Caki2 (cell line): Measurements from ENCODE around the gene PPIE. TPM values are rescaled to one million over a fixed set of nuclear protein-coding genes. Genes with fewer than 3 reads are reported as not detected.

Source experiments
- DNase-seq: peaks from one replicate; pipeline ENCODE4 v3.0.0-alpha.2; 2015; ENCODE audit warnings: low read depth
- in situ Hi-C: cut with HindIII; loops from 2 replicates; pipeline ENCODE4 v1.10.0; 2016; ENCODE audit warnings: low sequenced_read_pairs, low pct_unique_long_range_greater_than_20kb, mixed read lengths
- total RNA-seq: library from RNA; depleted of rRNA; stranded (reverse); fragments of >200 nt; shearing (Covaris generic); gene quantifications from 2 replicates; pipeline ENCODE4 v1.2.3, GENCODE V29; 2014; ENCODE audit warnings: low replicate concordance

PPIE gene
- total RNA-seq, 1 experiment from 2014 or later, result 50.3 TPM

DNA sequence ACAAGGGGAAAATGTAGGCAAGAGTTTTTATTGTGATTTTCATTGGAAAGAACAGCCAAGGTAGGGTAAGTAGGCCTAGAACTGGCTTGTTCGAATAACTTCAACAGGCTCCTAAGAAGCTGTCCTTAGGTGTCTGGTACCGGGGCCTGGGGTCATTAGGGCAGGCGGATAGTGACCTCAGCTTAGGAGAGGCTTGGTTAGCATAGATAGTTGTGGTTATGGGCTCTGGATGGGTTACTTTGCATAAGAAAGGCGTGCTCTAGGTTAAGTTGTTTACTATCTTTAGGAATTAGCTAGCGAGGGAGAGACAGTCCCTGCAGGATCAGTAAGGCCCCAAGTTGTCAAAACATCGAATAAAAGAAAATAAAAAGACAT lies 26.7 kb upstream of the PPIE start:
- in situ Hi-C loops, result no loop called here
- DNase-seq, result no peak

DNA sequence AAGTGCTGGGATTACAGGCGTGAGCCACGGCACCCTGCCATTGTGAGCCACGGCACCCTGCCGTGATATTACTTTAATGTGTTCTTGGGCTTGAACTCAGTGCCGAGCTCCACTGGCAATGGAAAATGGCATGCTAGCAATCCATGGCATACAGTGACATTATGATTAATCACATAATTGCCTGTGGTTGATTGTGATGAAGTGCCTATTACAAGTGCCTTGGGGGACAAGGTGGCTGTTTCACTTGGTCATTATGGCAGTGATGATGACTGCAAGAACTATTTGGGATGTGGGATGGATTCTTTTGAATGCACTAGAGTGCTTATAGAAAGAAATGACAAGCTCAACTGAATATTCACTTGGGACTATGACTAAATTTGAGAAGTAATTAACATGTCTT lies 25.1 kb upstream of the PPIE start:
- DNase-seq, result no peak
- in situ Hi-C loops, result no loop called here

DNA sequence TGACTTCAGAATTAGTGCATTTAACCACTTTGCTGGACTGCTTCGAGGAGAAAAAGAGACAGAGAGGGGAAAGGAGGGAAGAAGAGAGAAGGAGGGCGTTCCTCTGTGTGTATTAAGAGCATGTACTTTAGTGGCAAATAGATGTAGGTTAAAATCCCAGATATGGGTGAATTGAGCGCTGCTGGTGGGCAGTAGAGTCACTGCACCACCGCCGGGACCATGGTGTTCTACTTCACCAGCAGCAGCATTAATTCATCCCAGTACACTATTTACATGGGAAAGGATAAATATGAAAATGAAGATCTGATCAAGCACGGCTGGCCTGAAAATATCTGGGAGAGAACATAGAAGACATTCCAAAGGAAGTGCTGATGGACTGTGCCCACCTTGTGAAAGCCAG lies 20.9 kb upstream of the PPIE start:
- DNase-seq, result no peak
- in situ Hi-C loops, result no loop called here

DNA sequence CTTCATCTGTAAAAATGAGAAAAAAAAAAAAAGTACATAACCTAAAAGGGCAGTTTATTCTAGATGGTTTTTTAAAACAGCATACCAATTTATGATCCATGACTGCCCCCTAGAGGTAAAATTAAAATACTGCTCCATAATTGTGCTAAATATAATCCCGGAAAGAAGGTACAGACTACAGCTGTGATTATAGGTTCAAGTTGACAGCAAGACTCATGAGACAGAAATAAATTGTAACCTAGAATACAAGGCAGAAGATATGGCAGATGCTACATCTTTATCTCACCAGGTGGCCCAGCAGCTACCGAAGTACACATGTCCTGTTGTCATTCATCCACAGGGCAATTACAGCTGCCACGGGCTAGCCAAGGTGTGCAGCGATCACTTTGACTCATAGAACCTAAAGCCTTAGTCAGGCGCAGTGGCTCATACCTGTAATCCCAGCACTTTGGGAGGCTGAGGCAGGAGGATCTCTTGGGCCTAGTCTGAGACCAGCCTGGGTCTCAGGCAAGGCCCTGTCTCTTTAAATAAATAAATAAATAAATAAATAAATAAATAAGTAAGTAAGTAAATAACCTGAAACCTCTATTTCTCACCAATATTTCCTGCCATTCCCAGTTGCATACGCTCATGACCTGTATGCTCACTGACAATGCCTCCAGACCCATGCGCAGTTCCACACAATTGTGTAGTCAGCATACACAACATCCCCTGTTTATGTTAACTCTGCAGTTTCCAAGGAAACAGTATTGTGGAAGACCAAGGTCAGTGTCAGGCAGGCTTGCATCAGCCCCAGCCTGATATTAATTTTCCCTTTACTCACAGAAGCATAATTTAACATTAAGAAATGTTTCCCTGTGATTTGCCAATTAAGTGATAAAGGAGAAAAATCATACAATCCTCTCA lies 18.3 kb upstream of the PPIE start:
- in situ Hi-C loops, result no loop called here
- peak; percentile 51 for DNase-seq

DNA sequence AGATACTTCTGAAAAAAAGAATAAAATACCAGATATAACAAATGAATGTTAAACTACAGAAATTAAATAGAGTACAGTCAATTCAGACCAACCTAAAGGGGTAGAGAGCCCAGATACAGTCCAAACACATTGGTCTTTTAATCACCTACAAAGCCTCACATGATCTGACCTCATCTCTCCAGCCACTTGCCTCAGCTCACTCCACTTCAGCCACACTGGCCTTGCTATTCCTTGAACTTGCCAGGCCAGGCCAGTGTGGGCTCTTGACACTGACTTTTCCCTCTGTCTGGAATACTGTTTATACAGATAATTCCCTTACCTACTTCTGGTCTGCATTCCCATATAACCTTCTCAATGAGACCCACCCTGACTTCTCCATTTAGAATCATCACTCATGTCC lies 17.0 kb upstream of the PPIE start:
- DNase-seq, result no peak
- in situ Hi-C loops, result no loop called here

DNA sequence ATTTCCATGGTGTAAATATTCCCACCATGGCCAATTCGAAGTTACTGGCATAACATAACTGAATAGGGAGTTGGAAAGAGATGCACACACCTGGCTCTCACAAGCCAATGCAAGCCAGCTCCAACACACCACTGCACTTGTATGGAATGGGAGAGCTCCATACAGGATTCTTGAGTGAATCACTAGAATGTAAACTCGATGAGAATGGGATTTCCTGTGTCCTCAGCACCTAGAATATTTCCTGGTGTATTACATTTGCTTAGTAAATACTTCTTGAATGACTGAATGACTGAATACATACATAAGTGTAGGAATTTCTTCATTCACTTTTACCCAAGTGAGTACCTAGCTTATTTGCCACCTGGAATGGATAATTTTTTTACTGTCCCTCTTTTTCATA lies 16.2 kb upstream of the PPIE start:
- in situ Hi-C loops, result no loop called here
- no peak for DNase-seq

DNA sequence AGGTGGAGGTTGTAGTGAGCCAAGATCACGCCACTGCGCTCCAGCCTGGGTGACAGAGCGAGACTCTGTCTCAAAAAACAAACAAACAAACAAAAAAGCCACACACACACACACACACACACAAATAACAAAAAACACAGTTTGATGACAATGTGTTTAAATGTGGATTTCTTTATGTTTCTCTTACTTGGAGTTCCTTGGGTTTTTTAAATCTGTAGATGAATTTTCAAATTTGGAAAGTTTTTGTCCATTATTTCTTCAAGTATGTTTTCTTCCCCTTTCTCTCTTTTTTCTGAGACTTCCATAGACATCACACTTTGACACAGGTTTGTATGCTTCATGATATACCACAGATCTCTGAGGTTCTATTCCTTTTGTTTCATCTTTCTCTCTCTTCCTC lies 12.1 kb upstream of the PPIE start:
- in situ Hi-C loops, result no loop called here
- no peak for DNase-seq

DNA sequence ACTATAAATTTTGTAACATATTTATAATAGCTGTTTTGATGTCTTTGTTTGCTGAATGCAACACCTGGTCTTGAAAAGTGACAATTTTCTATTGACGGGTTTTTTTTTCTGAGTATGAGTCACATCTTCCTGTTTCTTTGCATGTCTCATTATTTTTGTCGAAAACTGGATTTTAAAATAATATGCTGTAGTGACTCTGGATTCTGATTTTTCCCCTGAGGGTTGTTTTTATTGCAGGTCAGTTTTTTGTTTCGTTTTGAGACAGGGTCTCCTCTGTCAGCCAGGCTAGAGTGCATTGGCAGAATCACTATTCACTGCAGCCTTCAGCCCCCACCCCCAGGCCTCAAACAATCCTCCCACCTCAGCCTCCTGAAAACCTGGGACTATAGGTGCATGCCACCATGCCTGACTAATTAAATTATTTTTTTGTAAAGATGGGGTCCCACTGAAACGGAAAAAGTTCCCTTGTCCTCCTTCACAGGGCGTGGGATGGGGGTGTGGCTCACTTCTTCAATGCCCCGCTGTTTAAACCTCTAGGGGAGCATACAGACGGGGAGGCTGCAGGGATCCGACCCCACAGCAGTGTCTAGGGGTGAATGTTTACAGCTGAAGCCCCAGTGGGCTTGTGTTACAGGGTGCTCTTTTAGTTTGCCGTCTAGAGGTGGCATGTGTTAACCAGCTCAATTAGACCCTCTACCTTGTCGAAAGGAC lies 11.3 kb upstream of the PPIE start:
- in situ Hi-C loops, result no loop called here
- DNase-seq, result no peak

DNA sequence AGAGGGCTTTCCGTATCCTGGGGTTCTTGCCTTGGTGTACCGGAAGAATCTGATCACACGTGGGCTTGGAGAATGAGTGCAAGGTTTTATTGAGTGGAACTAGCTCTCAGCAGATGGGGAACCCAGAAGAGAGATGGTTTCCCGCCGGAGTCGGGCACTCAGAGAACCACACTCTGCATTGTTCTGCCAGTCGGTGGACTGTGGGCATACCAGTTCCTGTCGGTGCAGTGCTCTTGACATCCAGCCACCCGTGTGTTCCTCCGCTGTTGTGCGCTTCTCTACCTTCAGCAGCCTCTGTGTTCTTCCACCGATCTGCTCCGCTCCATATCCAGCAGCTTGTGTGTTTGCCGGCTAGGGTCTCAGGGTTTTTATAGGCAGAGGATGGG lies 10.8 kb upstream of the PPIE start:
- in situ Hi-C loops, result no loop called here
- no peak for DNase-seq

DNA sequence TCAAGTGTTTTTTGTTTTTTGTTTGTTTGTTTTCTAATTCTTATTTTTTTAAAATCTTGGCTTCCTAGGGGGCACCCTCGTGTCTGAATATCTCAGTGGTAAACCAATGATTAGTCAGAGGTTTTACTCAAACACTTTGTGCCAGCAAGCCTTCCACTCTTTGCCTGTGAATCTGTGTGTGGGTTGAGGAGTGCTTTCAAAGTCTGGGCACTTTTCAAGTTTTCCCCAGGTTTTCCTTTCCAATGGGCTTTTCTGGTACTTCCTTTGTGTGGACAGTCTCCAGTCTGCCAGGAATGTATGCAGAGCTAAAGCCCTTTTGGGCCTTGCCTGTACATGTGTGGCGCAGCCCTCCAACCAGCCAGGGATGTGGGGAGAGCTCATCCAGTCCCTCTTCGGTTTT lies 9.7 kb upstream of the PPIE start:
- in situ Hi-C loops, result no loop called here

DNA sequence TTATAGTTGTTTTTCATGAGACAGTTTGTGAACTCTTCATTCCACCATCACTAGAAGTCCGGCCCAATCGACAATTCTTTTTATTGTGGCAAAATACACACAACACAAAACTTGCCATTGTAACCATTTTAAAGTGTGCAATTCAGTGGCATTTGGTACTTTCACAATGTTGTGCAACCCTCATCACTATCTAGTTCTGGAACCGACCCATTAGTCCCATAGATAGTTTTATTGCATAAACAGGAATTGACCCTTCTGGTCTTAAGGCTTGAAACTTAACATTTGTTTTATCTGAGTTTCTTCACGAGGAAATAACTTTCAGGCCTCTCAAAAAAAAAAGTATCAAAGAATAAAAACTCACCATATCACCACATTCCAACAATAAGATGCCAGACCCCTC lies 8.8 kb upstream of the PPIE start:
- no peak for DNase-seq
- in situ Hi-C loops, result no loop called here

More for the DNA sequence above, 9.7 kb upstream of the PPIE start:
- DNase-seq, result no peak

DNA sequence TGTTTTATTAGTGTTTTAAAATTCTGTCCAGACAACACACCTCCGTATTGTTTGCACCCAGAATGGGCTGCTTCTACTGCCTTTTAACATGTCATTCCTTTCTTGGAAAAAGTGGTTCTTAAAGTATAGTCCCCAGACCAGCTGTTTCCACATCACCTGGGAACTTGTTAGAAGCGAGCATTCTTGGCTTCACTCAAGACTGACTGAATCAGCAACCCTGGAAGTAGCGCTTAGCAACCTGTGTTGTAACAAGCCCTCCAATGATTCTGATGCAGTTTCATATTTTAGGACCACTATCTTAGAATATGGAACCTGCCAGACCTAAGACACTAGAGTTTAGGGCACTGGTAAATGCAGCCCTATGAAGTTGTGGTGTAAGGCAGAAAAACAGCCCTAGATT lies 6.0 kb upstream of the PPIE start:
- DNase-seq, result no peak
- in situ Hi-C loops, result no loop called here

DNA sequence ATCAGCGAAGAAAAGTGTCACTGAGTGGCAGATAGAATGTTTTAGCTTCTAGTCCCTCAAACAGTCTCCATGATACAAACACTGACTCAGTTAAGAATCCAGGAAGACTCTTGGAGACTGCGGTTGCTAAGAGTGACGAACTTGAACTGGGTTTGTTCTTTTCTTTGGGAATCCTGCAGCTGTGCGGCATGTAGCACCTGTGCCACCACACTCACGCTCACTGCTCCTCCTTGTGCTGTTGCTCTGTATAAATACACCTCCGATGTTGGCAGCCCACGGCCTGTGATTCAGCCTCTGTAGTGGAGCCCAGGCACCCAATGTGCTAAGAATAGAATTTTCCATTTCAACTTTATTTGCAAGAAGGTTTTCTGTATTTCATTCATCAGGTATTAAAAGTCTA lies 5.5 kb upstream of the PPIE start:
- DNase-seq, result no peak
- in situ Hi-C loops, result no loop called here

DNA sequence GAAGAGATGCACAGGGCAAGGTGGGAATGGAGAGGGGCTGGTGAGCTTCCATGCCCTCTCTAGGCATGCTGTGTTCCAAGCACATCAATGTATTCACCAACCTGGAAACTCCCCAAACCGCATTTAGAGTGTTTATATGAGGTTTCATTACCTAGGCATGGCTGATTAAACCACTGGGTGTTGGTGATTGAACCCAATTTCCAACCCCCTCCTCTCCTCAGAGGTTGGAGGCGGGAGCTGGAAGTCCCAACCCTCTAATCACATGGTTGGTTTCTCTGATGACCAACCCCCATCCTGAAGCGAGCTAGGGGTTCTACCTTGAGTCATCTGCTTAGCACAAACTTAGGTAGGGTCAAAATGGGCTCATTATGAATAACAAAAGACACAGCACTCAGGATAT lies 3.0 kb upstream of the PPIE start:
- DNase-seq, result no peak
- in situ Hi-C loops, result no loop called here

DNA sequence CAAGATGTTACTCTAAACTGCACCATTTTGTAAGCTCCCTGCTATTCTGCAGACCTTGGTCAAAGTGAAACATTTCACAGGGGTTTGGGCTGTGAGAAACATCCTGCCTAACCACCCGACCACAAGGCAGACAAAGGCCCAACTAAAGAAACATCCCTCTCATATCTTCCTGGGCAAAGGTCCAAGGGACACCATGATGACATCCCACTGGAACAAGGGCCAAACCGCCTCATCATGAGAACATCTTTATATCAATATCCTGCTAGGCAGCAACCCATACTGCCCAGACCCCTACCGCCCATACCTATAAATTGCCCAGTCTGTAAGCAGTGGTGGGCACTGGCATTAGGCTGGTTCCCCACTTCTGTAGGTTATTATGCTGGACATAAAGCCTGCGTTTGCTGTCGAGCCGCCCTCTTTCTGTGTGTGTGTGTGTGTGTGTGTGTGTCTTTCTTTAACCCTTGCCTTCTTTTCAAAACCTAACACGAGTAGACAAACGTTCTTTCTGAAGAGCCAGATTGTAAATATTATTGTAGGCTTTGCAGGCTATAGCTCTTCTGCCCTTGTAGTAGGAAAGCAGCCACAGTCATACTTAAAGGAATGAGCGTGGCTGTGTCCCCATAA lies 1.0 kb upstream of the PPIE start:
- DNase-seq, result peak; percentile 29
- in situ Hi-C loops, result no loop called here

DNA sequence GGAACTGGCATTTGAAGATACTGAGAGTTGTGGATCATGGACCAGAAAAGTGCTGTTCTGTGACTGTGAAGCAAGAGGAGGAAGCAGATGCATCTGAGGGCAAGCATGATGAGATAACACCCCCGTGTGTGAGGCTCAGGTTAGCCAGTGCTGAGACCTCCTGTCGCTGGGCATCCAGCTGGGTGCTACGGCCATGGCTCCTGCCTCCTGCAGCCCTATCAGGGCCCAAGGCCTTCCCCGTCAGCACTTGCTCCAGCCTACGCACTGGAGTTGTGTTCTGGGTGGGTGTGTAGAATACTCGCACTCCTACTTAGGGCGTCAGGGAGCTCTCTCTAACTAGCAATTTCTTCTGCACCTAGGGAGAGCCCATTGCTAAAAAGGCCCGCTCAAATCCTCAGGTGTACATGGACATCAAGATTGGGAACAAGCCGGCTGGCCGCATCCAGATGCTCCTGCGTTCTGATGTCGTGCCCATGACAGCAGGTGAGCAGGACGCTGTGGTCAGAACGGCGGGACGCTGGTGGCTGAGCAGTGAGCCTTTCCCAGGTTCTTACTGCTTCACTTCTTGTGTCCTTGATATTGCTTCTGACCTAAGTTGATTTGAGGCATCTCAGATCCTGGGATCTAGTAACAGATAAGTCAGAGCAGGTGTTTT lies 6.5 kb downstream of the PPIE start:
- DNase-seq, result no peak
- in situ Hi-C loops, result no loop called here

DNA sequence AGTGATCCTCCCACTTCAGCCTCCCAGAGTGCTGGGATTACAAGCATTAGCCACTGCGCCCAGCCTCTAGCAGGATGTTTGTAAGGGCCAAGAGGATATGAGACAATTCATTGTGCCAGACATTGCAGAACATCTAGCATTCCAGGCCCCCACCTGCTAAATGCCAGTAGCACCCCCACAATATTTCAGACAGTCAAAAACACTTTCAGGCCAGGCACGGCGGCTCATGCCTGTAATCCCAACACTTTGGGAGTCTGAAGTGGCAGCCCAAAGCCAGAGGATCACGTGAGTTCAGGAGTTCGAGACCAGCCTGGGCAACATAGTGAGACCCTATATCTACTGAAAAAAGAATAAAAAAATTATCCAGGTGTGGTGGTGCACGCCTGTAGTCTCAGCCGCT lies 12.9 kb downstream of the PPIE start:
- in situ Hi-C loops, result no loop called here
- no peak for DNase-seq

DNA sequence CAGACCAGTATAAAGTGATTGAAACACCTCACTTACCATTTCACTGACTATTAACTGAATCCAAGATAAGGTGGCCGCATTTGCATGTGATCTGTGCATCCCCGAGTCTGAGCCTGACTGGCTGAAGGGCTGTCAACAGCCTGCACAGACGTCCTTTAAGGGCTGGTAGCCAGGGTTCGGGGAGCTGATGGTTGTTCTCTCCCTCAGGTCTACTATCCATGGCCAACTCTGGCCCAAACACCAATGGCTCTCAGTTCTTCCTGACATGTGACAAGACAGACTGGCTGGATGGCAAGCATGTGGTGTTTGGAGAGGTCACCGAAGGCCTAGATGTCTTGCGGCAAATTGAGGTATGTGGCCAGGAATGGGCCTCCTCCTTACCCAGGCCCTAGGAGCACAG lies 14.0 kb downstream of the PPIE start:
- in situ Hi-C loops, result no loop called here
- no peak for DNase-seq
